T-cell (primary cell): ENCODE measurements around the gene DGUOK. TPM values are rescaled to one million over a fixed set of nuclear protein-coding genes. Genes with fewer than 3 reads are reported as not detected.
A peak's percentile ranks its signal among the peaks of the same experiment; 100 is the strongest.

Experiments used
- ATAC-seq, 4 experiments: fragments of 200-7000 bp in 3 of 4; fragments of 150-1000 bp in 1 of 4; cut with Tn5 transposase; replicated peaks in 1 of 4; 1 replicate in 3 of 4; 2 replicates in 1 of 4; pipeline ENCODE4 v1.10.0; 2021; ENCODE audit warnings: moderate library complexity in 3 of 4, mild to moderate bottlenecking in 2 of 4, moderate number of reproducible peaks in 1 of 4
- CTCF ChIA-PET, 2 donors: fragments of 300-600 bp; sonication (Branson Sonifier 250); formaldehyde crosslinking; loops; one replicate each; lab custom pipeline; 2022; ENCODE audit warnings: antibody characterized with exemption in 2 of 2; lab: Charles Lee
- POLR2A ChIA-PET, 2 donors: fragments of 300-600 bp; sonication (Branson Sonifier 250); formaldehyde crosslinking; loops; one replicate each; lab custom pipeline; 2022; ENCODE audit warnings: antibody characterized with exemption in 2 of 2; lab: Charles Lee
- DNase-seq, 35 experiments: peaks; one replicate each; pipeline versions ENCODE4 v3.0.0 to v3.0.0-alpha.2; 2013 to 2023
- H3K27ac ChIP-seq: one replicate; pipeline ENCODE4 v1.5.1; 2013; ENCODE audit warnings: low read length
- H3K27me3 ChIP-seq, 2 experiments: replicated peaks in 1 of 2; 1 replicate in 1 of 2; 2 replicates in 1 of 2; pipeline versions ENCODE4 v1.6.1 to v1.7.0; 2013; ENCODE audit warnings: low read length in 1 of 2, mixed read lengths in 1 of 2; ENCODE audit not compliant: control insufficient read depth in 2 of 2, insufficient read depth in 2 of 2; ENCODE audit errors: extremely low read depth in 1 of 2
- H3K36me3 ChIP-seq, 2 donors: 1 replicate in 1 of 2; 2 replicates in 1 of 2; pipeline versions ENCODE4 v1.6.1 to v1.7.0; 2013; ENCODE audit warnings: low read length in 1 of 2; ENCODE audit not compliant: control insufficient read depth in 2 of 2, insufficient read depth in 1 of 2; ENCODE audit errors: extremely low read depth in 1 of 2
- H3K4me1 ChIP-seq, 2 experiments: 1 replicate in 1 of 2; 2 replicates in 1 of 2; pipeline versions ENCODE4 v1.6.1 to v1.7.0; 2013; ENCODE audit warnings: low read length in 2 of 2, mixed read lengths in 1 of 2; ENCODE audit not compliant: insufficient read depth in 2 of 2, control insufficient read depth in 1 of 2; ENCODE audit errors: extremely low read depth in 1 of 2
- H3K4me3 ChIP-seq, 2 donors: 1 replicate in 1 of 2; 2 replicates in 1 of 2; pipeline versions ENCODE4 v1.5.1 to v1.7.0; 2013; ENCODE audit warnings: mild to moderate bottlenecking in 2 of 2, low read length in 1 of 2, moderate library complexity in 1 of 2; ENCODE audit not compliant: control insufficient read depth in 1 of 2; ENCODE audit errors: extremely low read depth in 1 of 2
- H3K9me3 ChIP-seq: 2 replicates; pipeline ENCODE4 v1.7.0; 2013
- H3K27ac Mint-ChIP-seq, 2 donors: one replicate each; pipeline ENCODE4 v1.8.0; 2020 to 2021; ENCODE audit warnings: mild to moderate bottlenecking in 2 of 2, mixed read lengths in 2 of 2
- H3K27me3 Mint-ChIP-seq, 2 donors: one replicate each; pipeline ENCODE4 v1.8.0; 2021 to 2022; ENCODE audit warnings: mixed read lengths in 2 of 2
- H3K36me3 Mint-ChIP-seq: one replicate; pipeline ENCODE4 v1.8.0; 2021; ENCODE audit warnings: mixed read lengths
- H3K4me1 Mint-ChIP-seq, 3 donors: one replicate each; pipeline ENCODE4 v1.8.0; 2020 to 2022; ENCODE audit warnings: mixed read lengths in 3 of 3, mild to moderate bottlenecking in 1 of 3
- H3K4me3 Mint-ChIP-seq, 3 donors: one replicate each; pipeline ENCODE4 v1.8.0; 2020 to 2022; ENCODE audit warnings: mild to moderate bottlenecking in 3 of 3, mixed read lengths in 3 of 3, moderate library complexity in 3 of 3
- H3K9me3 Mint-ChIP-seq, 3 donors: one replicate each; pipeline ENCODE4 v1.8.0; 2020 to 2022; ENCODE audit warnings: mixed read lengths in 3 of 3
- WGBS: methylation state at CpG from one replicate; pipeline ENCODE4 v1.1.5; 2013; ENCODE audit warnings: missing lambda C conversion rate; ENCODE audit not compliant: insufficient coverage; 5-methylcytosine and 5-hydroxymethylcytosine counted together
- total RNA-seq, 35 experiments: library from RNA in 6 of 35; stranded (reverse) in 6 of 35; fragments of 120-200 nt in 1 of 35; gene quantifications; one replicate each; pipeline versions ENCODE4 v1.2.1 to v1.2.4 and lab custom pipeline; 2013 to 2026

The DGUOK gene
- total RNA-seq, 5 donors from 2014 or later (not counting 1 experiment from before 2014, with no cell fraction given) = 44.0 to 70.2 (median 62.5) TPM

- 71% methylated on average over 1 of the region's 4 CpGs for WGBS
- CTCF ChIA-PET = no interaction called here
These were observed 8.9 kb upstream of the DGUOK start for GRCh38 chr2:73917696-73918207.

GRCh38 chr2:73918856-73919255, 7.8 kb upstream of the DGUOK start:
- Mint-ChIP-seq H3K27ac (no peak overlapping the region), H3K4me1 (peaks cover 0 to 4% (median 0%) of the 10 kb centered on the region in 3 donors), H3K27me3 (no peaks in the 10 kb centered on the region), H3K4me3 (no peak overlapping the region), H3K36me3 (no peaks in the 10 kb centered on the region), H3K9me3 (no peaks in the 10 kb centered on the region)
- no peak overlapping the region for H3K27ac ChIP-seq
- H3K27me3 ChIP-seq = peaks cover 0 to 10% of the 10 kb centered on the region in 2 experiments
- DNase-seq (no peak), ATAC-seq (no peak)
- no peaks in the 10 kb centered on the region for H3K9me3 ChIP-seq
- CTCF ChIA-PET = no interaction called here
- H3K36me3 ChIP-seq = no peaks in the 10 kb centered on the region
- peaks cover 2 to 5% of the 10 kb centered on the region in 2 experiments for H3K4me1 ChIP-seq
- POLR2A ChIA-PET = interaction anchor here in 1 of 2 donors (0.6 kb wide), 1 partner anchor 387 kb away, joined by 9 read pairs; no protein-coding TSS in a partner anchor
- 95% methylated on average over 3 of the region's 3 CpGs for WGBS
- H3K4me3 ChIP-seq = no peak overlapping the region

More at GRCh38 chr2:73917696-73918207, 8.9 kb upstream of the DGUOK start:
- Histone ChIP-seq H3K27ac (no peak overlapping the region), H3K4me3 (no peak overlapping the region), H3K9me3 (no peaks in the 10 kb centered on the region), H3K36me3 (no peaks in the 10 kb centered on the region), H3K4me1 (peaks cover 2 to 5% of the 10 kb centered on the region in 2 experiments), H3K27me3 (peaks cover 0 to 10% of the 10 kb centered on the region in 2 experiments)
- no peak for DNase-seq
- Mint-ChIP-seq H3K36me3 (no peaks in the 10 kb centered on the region), H3K27ac (no peak overlapping the region), H3K4me1 (peaks cover 0 to 2% (median 0%) of the 10 kb centered on the region in 3 donors), H3K27me3 (no peaks in the 10 kb centered on the region), H3K4me3 (no peak overlapping the region), H3K9me3 (no peaks in the 10 kb centered on the region)
- ATAC-seq = no peak
- POLR2A ChIA-PET = interaction anchor here (0.5 to 0.6 kb wide), 2 partner anchors 63 to 1723 kb away, joined by 3 to 5 read pairs; no protein-coding TSS in a partner anchor

GRCh38 chr2:73919596-73920228, 7.0 kb upstream of the DGUOK start:
- POLR2A ChIA-PET = no interaction called here

GRCh38 chr2:73920577-73921545, 5.8 kb upstream of the DGUOK start:
- Mint-ChIP-seq H3K27me3 (no peaks in the 10 kb centered on the region), H3K9me3 (no peaks in the 10 kb centered on the region), H3K36me3 (no peaks in the 10 kb centered on the region), H3K4me3 (no peak overlapping the region), H3K27ac (no peak overlapping the region), H3K4me1 (peaks cover 0 to 4% (median under 1%) of the 10 kb centered on the region in 3 donors)
- ChIA-PET CTCF (interaction anchor here in 1 of 2 donors (0.5 kb wide), 3 partner anchors 10 to 106 kb away, joined by 5 to 7 read pairs (median 6); no protein-coding TSS in a partner anchor), POLR2A (interaction anchor here in 1 of 2 donors (0.5 to 0.6 kb wide), 2 partner anchors 44 to 50 kb away, joined by 3 to 4 read pairs; no protein-coding TSS in a partner anchor)
- Histone ChIP-seq H3K9me3 (no peaks in the 10 kb centered on the region), H3K4me1 (peaks cover 2 to 6% of the 10 kb centered on the region in 2 experiments), H3K36me3 (no peaks in the 10 kb centered on the region), H3K4me3 (no peak overlapping the region), H3K27ac (no peak overlapping the region), H3K27me3 (peaks cover 0 to 5% of the 10 kb centered on the region in 2 experiments)
- DNase-seq (peak in 18 of 35 experiments; percentile 6 to 54 (median 20)), ATAC-seq (peak; percentile 36 to 65 (median 49))
- 72% methylated on average over 7 of the region's 12 CpGs for whole genome bisulfite sequencing

More at GRCh38 chr2:73919596-73920228, 7.0 kb upstream of the DGUOK start:
- H3K36me3 Mint-ChIP-seq = no peaks in the 10 kb centered on the region
- Histone ChIP-seq H3K27me3 (peaks cover 0 to 10% of the 10 kb centered on the region in 2 experiments), H3K4me3 (no peak overlapping the region), H3K9me3 (no peaks in the 10 kb centered on the region), H3K27ac (no peak overlapping the region), H3K36me3 (no peaks in the 10 kb centered on the region), H3K4me1 (peaks cover 2 to 5% of the 10 kb centered on the region in 2 experiments)
- H3K4me3 Mint-ChIP-seq = no peak overlapping the region
- ATAC-seq = no peak
- 93% methylated on average over 2 of the region's 7 CpGs for WGBS
- H3K27me3 Mint-ChIP-seq = no peaks in the 10 kb centered on the region
- no peak overlapping the region for H3K27ac Mint-ChIP-seq
- DNase-seq = no peak
- CTCF ChIA-PET = no interaction called here
- peaks cover 0 to 4% (median 0%) of the 10 kb centered on the region in 3 donors for H3K4me1 Mint-ChIP-seq
- H3K9me3 Mint-ChIP-seq = no peaks in the 10 kb centered on the region

- no peak overlapping the region for H3K27ac ChIP-seq
- H3K9me3 ChIP-seq = no peaks in the 10 kb centered on the region
- peaks cover 2 to 9% of the 10 kb centered on the region in 2 experiments for H3K4me1 ChIP-seq
- no peaks in the 10 kb centered on the region for H3K36me3 ChIP-seq
- ATAC-seq (no peak), DNase-seq (no peak)
- no peak overlapping the region for H3K4me3 ChIP-seq
- peaks cover 0 to 10% (median 6%) of the 10 kb centered on the region in 3 donors for H3K4me1 Mint-ChIP-seq
- H3K4me3 Mint-ChIP-seq = no peak overlapping the region
- H3K27me3 Mint-ChIP-seq = no peaks in the 10 kb centered on the region
- POLR2A ChIA-PET = no interaction called here
- no peaks in the 10 kb centered on the region for H3K36me3 Mint-ChIP-seq
- CTCF ChIA-PET = interaction anchor here in 1 of 2 donors (0.5 kb wide), 1 partner anchor 9 kb away, joined by 7 read pairs; no protein-coding TSS in a partner anchor
- no peak overlapping the region for H3K27ac Mint-ChIP-seq
- peaks cover 0 to 3% of the 10 kb centered on the region in 2 experiments for H3K27me3 ChIP-seq
- WGBS = 90% methylated on average over 2 of the region's 9 CpGs
- no peaks in the 10 kb centered on the region for H3K9me3 Mint-ChIP-seq
These were observed 5.1 kb upstream of the DGUOK start for GRCh38 chr2:73921581-73921980.

GRCh38 chr2:73922681-73923080, 4.0 kb upstream of the DGUOK start:
- Mint-ChIP-seq H3K27ac (no peak overlapping the region), H3K4me1 (peaks cover 1 to 15% (median 11%) of the 10 kb centered on the region in 3 donors), H3K9me3 (no peaks in the 10 kb centered on the region), H3K27me3 (no peaks in the 10 kb centered on the region), H3K36me3 (no peaks in the 10 kb centered on the region), H3K4me3 (no peak overlapping the region)
- H3K27ac ChIP-seq = no peak overlapping the region
- POLR2A ChIA-PET = no interaction called here
- H3K36me3 ChIP-seq = no peaks in the 10 kb centered on the region
- CTCF ChIA-PET = no interaction called here
- no peak overlapping the region for H3K4me3 ChIP-seq
- 64% methylated on average over 3 of the region's 5 CpGs for WGBS
- no peak for DNase-seq
- H3K27me3 ChIP-seq = peaks cover 0 to 3% of the 10 kb centered on the region in 2 experiments
- H3K9me3 ChIP-seq = no peaks in the 10 kb centered on the region
- no peak for ATAC-seq
- H3K4me1 ChIP-seq = peaks cover 7 to 9% of the 10 kb centered on the region in 2 experiments
